ENCODE data around the gene CDK14. TPM values are rescaled to one million over a fixed set of nuclear protein-coding genes. Genes with fewer than 3 reads are reported as not detected.

CDK14 gene
- total RNA-seq, 1 experiment from 2014 or later: 57.9 TPM

GRCh38 chr7:90668992-90669391 lies 72.9 kb downstream of the CDK14 start (continued):
- no peak for TF ChIP-seq ZBTB21 (CRISPR knock-in tag; IDR thresholded peaks at IDR 0.05; ENCODE audit: borderline replicate concordance)
- TF ChIP-seq E2F1 (CRISPR knock-in tag; IDR thresholded peaks at IDR 0.05): no peak
- TF ChIP-seq HMGA2 (CRISPR knock-in tag; IDR thresholded peaks at IDR 0.05): no peak
- no peak for TF ChIP-seq MAX (CRISPR knock-in tag; IDR thresholded peaks at IDR 0.05)
- no peak for TF ChIP-seq CDX4 (CRISPR knock-in tag; IDR thresholded peaks at IDR 0.05; ENCODE audit: borderline replicate concordance)
- TF ChIP-seq FOXP4 (CRISPR knock-in tag; IDR thresholded peaks at IDR 0.05): no peak
- no peak for TF ChIP-seq ZNF219 (CRISPR knock-in tag; IDR thresholded peaks at IDR 0.05; ENCODE audit: borderline replicate concordance)
- TF ChIP-seq ZNF281 (CRISPR knock-in tag; IDR thresholded peaks at IDR 0.05): no peak
- TF ChIP-seq IRF1 (CRISPR knock-in tag; IDR thresholded peaks at IDR 0.05): no peak

- ChIA-PET CTCF (interaction anchor here (1.2 kb wide), 1 partner anchor 214 kb away, joined by 3 read pairs; no protein-coding TSS in a partner anchor), POLR2A (no interaction called here)
- Mint-ChIP-seq H3K4me3 (no peak overlapping the region), H3K27me3 (ENCODE audit: low read depth) (no peaks in the 10 kb centered on the region), H3K9me3 (no peaks in the 10 kb centered on the region), H3K4me1 (peaks cover 44% of the 10 kb centered on the region), H3K36me3 (no peaks in the 10 kb centered on the region; the same call in 1 of the 2 replicates), H3K27ac (peak overlapping the region; percentile 42)
- ATAC-seq (no peak), DNase-seq (ENCODE audit: low spot score) (no peak)
- TF ChIP-seq SP1 (CRISPR knock-in tag; conservative IDR thresholded peaks at IDR 0.05): no peak
- TF ChIP-seq NR3C1 (CRISPR knock-in tag; conservative IDR thresholded peaks at IDR 0.05; ENCODE audit: low read depth): no peak
- TF ChIP-seq NFATC4 (CRISPR knock-in tag; IDR thresholded peaks at IDR 0.05): no peak
- TF ChIP-seq GRHL2 (CRISPR knock-in tag; IDR thresholded peaks at IDR 0.05; ENCODE audit: insufficient replicate concordance, severe bottlenecking): no peak
- TF ChIP-seq ZNF317 (CRISPR knock-in tag; IDR thresholded peaks at IDR 0.05; ENCODE audit: borderline replicate concordance, low read depth): no peak
- no peak for TF ChIP-seq FOXP1 (CRISPR knock-in tag; IDR thresholded peaks at IDR 0.05; ENCODE audit: borderline replicate concordance)
- TF ChIP-seq CREM (CRISPR knock-in tag; IDR thresholded peaks at IDR 0.05): no peak
- no peak for TF ChIP-seq ZNF232 (CRISPR knock-in tag; IDR thresholded peaks at IDR 0.05)
- TF ChIP-seq HMGXB4 (CRISPR knock-in tag; IDR thresholded peaks at IDR 0.05): no peak
- TF ChIP-seq NFE2L1 (CRISPR knock-in tag; IDR thresholded peaks at IDR 0.05): no peak
- TF ChIP-seq AFF4 (CRISPR knock-in tag; IDR thresholded peaks at IDR 0.05; ENCODE audit: borderline replicate concordance): no peak
- TF ChIP-seq HMGA2 (CRISPR knock-in tag; IDR thresholded peaks at IDR 0.05): no peak
- TF ChIP-seq TEAD4 (CRISPR knock-in tag; IDR thresholded peaks at IDR 0.05): no peak
- TF ChIP-seq ESRRA (CRISPR knock-in tag; IDR thresholded peaks at IDR 0.05; ENCODE audit: borderline replicate concordance): no peak
- no peak for TF ChIP-seq EMX1 (CRISPR knock-in tag; IDR thresholded peaks at IDR 0.05)
Observed at GRCh38 chr7:90669492-90669891, 73.4 kb downstream of the CDK14 start.
